Tibial artery (tissue), 4 donors: ENCODE results near the gene SLC25A6.
"Not testable (repeated sequence)": the region's sequence is repeated elsewhere in the genome, so short reads cannot be mapped to it uniquely, and the experiment has no call there.

Experiments used
- DNase-seq, 2 donors: peaks; one replicate each; pipeline ENCODE4 v3.0.0-alpha.2; 2019
- H3K27ac ChIP-seq, 2 donors: fragments of 200-600 bp; sonication (generic) in 1 of 2; 1 replicate in 1 of 2; 2 replicates in 1 of 2; pipeline ENCODE4 v1.5.1; 2018 to 2019; ENCODE audit warnings: mild to moderate bottlenecking in 1 of 2
- H3K27me3 ChIP-seq, 2 donors: fragments of 200-600 bp; sonication (generic) in 1 of 2; one replicate each; pipeline versions ENCODE4 v1.5.1 to v1.6.0; 2016 to 2019
- H3K36me3 ChIP-seq, 3 donors: fragments of 200-600 bp; sonication (generic) in 2 of 3; one replicate each; pipeline ENCODE4 v1.5.1; 2016 to 2019; ENCODE audit warnings: mild to moderate bottlenecking in 2 of 3
- H3K4me1 ChIP-seq, 4 donors: fragments of 200-600 bp; sonication (generic) in 2 of 4; 1 replicate in 3 of 4; 2 replicates in 1 of 4; pipeline ENCODE4 v1.5.1; 2016 to 2019
- H3K4me3 ChIP-seq, 2 donors: fragments of 200-600 bp; sonication (generic) in 1 of 2; 1 replicate in 1 of 2; 2 replicates in 1 of 2; pipeline ENCODE4 v1.5.1; 2018 to 2019; ENCODE audit warnings: mild to moderate bottlenecking in 2 of 2
- H3K9me3 ChIP-seq, 3 donors: fragments of 200-600 bp; sonication (generic) in 1 of 3; one replicate each; pipeline ENCODE4 v1.5.1; 2016 to 2019
- intact Hi-C: fragments of 100-400 bp; cut with DNase I; formaldehyde crosslinking; loops from one replicate; pipeline ENCODE4 v1.15.0; 2023; ENCODE audit warnings: low total_unique reads
- TF ChIP-seq, protein P1 (sequence below), 2 experiments: fragments of 200-600 bp in 1 of 2; fragments of 450-650 bp in 1 of 2; IDR thresholded peaks; one replicate each; pipeline ENCODE4 v1.5.1; 2017 to 2019; ENCODE audit warnings: antibody characterized with exemption in 2 of 2, mild to moderate bottlenecking in 1 of 2, moderate library complexity in 1 of 2

The SLC25A6 gene

DNA sequence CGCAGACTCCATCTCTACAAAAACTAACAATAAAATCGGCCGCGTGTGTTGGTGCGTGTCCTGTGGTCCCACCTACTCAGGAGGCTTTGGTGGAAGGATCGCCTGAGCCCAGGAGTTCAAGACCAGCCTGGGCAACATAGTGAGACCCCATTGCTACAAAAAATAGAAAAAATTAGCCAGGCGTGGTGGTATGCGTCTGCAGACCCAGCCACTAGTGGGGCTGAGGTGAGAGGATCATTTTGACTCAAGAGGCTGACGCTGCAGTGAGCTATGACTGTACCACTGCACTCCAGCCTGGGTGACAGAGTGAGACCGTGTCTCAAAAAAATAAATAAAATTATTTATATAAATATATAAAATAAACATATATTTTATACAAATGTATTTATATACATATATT lies 38.5 kb upstream of the SLC25A6 start:
- no peak overlapping the region for H3K27ac ChIP-seq
- H3K27me3 ChIP-seq = no peaks in the 10 kb centered on the region
- TF ChIP-seq, protein P1, sequence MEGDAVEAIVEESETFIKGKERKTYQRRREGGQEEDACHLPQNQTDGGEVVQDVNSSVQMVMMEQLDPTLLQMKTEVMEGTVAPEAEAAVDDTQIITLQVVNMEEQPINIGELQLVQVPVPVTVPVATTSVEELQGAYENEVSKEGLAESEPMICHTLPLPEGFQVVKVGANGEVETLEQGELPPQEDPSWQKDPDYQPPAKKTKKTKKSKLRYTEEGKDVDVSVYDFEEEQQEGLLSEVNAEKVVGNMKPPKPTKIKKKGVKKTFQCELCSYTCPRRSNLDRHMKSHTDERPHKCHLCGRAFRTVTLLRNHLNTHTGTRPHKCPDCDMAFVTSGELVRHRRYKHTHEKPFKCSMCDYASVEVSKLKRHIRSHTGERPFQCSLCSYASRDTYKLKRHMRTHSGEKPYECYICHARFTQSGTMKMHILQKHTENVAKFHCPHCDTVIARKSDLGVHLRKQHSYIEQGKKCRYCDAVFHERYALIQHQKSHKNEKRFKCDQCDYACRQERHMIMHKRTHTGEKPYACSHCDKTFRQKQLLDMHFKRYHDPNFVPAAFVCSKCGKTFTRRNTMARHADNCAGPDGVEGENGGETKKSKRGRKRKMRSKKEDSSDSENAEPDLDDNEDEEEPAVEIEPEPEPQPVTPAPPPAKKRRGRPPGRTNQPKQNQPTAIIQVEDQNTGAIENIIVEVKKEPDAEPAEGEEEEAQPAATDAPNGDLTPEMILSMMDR (IDR thresholded peaks at IDR 0.05) = no peak
- H3K36me3 ChIP-seq = peaks cover 34 to 59% (median 52%) of the 10 kb centered on the region in 3 donors
- H3K9me3 ChIP-seq = no peaks in the 10 kb centered on the region
- intact Hi-C loops = no loop called here
- no peaks in the 10 kb centered on the region for H3K4me1 ChIP-seq
- no peak overlapping the region for H3K4me3 ChIP-seq
- no peak for DNase-seq

DNA sequence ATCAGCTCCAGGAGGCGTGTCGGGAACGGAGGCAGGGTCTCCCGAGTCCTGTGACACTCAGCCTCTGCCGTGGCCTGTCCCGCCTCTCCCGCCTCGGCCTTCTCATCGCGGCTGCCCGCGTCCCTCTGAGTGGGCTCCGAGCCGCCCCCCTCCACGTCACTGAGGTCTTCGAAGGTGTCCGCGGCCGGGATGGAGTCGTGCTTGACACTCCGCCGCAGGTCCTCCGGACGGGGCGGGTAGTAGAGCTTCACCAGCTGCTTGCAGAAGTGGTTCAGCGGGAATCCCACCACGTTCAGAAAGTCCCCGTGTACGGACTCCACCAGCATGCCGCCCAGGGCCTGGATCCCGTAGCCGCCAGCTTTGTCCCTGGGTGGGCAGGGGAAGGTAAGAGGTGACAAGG lies 35.8 kb upstream of the SLC25A6 start:
- Histone ChIP-seq H3K36me3 (peaks cover 36 to 59% (median 54%) of the 10 kb centered on the region in 3 donors), H3K27me3 (no peaks in the 10 kb centered on the region), H3K4me1 (no peaks in the 10 kb centered on the region), H3K4me3 (no peak overlapping the region), H3K27ac (no peak overlapping the region), H3K9me3 (peaks cover 0 to 4% (median 2%) of the 10 kb centered on the region in 3 donors)
- intact Hi-C loops = no loop called here
- DNase-seq = peak in 1 of 2 donors; percentile 62
- TF ChIP-seq, protein P1 (IDR thresholded peaks at IDR 0.05) = no peak

DNA sequence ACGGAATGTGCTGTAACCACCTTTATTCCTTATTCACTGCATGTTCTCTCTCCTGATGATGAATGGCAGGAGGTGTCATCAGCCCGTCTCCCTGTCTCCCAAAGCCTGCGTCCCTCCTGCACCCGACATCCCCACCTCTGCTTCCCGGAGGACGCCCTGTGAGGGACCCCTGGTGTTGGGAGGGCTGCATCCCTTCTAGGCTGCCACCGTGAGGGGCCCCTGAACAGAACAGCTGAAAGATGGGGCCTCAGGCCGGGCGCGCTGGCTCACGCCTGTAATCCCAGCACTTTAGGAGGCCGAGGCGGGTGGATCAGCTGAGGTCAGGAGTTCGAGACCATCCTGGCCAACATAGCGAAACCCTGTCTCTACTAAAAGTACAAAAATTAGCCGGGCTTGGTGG lies 34.4 kb upstream of the SLC25A6 start:
- Histone ChIP-seq H3K36me3 (peaks cover 45 to 64% (median 62%) of the 10 kb centered on the region in 3 donors), H3K9me3 (peaks cover 0 to 16% (median 13%) of the 10 kb centered on the region in 3 donors)
- H3K27ac ChIP-seq, intact Hi-C loops, H3K4me1 ChIP-seq, H3K4me3 ChIP-seq, H3K27me3 ChIP-seq: not testable (repeated sequence)
- DNase-seq = peak in 1 of 2 donors; percentile 49

DNA sequence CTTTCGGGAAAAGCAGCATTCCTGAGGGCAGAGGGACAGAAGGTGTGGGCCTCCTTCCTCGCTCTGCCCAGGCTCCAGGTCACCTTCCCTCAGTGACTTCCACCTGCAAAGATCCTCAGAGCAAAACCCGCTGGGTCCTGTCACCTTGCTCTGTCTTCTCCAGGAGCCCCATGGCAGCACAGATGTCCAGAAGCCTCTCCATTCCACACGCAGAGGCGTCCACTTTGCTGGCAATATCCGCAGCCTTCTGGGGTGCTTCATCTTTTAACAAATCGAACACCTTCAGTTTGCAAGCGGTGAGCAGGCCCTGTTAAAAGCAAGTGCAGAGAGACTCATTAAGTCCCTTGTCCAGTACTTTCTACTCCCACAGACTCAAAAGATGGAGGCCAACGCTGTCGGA lies 33.5 kb upstream of the SLC25A6 start:
- TF ChIP-seq, protein P1 (IDR thresholded peaks at IDR 0.05) = no peak
- Histone ChIP-seq H3K36me3 (peaks cover 53 to 73% (median 72%) of the 10 kb centered on the region in 3 donors), H3K4me3 (no peak overlapping the region), H3K4me1 (no peaks in the 10 kb centered on the region), H3K9me3 (peaks cover 0 to 16% (median 13%) of the 10 kb centered on the region in 3 donors), H3K27me3 (no peaks in the 10 kb centered on the region), H3K27ac (no peak overlapping the region)
- intact Hi-C loops = no loop called here
- DNase-seq = peak in 1 of 2 donors; percentile 41

DNA sequence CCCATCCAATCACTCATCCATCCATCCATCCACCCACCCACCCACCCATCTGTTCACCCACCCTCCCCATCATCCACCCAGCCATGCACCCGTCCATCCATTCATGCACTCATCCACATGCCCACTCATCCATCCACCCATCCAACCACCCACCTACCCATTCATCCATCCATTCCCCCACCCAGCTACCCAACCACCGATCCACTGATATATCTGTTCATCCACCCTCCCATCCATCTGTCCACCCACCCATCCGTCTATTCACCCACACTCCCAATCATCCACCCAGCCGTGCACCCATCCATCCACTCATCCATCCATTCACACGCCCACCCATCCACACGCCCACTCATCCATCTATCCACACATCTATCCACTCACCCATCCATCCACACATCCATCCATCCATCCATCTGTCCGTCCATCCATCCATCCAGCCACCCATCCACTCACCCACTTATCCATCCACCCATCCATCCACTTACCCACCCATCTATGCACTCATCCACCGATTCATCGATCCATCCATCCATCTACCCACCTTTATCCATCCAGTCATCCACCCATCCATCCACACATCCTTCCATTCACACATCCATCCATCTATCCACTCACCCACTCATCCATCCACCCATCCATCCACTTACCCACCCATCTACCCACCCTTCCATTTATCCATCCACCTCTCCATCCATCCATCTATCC lies 32.4 kb upstream of the SLC25A6 start:
- H3K27me3 ChIP-seq = no peaks in the 10 kb centered on the region
- peaks cover 0 to 16% (median 13%) of the 10 kb centered on the region in 3 donors for H3K9me3 ChIP-seq
- TF ChIP-seq, protein P1 (IDR thresholded peaks at IDR 0.05) = no peak
- H3K27ac ChIP-seq = no peak overlapping the region
- peaks cover 55 to 79% (median 78%) of the 10 kb centered on the region in 3 donors for H3K36me3 ChIP-seq
- no peaks in the 10 kb centered on the region for H3K4me1 ChIP-seq
- no peak overlapping the region for H3K4me3 ChIP-seq
- DNase-seq = no peak
- intact Hi-C loops = no loop called here

DNA sequence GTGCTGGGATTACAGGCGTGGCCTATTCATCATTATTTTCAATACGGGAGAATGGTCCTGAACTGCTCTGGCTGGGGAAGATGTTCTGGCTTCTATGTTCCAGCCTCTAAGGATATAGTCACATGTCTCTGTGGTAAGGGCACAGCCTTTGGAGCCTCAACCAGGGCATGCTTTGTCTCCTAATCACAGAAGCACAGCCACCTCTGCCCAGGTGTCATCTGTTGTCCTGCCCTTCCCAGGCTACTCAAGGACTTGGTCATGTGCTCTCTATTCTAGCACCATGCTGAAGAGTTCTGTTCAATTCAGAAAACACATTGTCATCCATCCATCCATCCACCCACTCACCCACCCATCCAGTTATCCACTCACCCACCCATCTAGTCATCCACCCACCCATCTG lies 31.3 kb upstream of the SLC25A6 start:
- Histone ChIP-seq H3K36me3 (peaks cover 64 to 89% (median 87%) of the 10 kb centered on the region in 3 donors), H3K4me1 (no peaks in the 10 kb centered on the region), H3K9me3 (peaks cover 0 to 17% (median 16%) of the 10 kb centered on the region in 3 donors), H3K27me3 (no peaks in the 10 kb centered on the region), H3K4me3 (no peak overlapping the region), H3K27ac (no peak overlapping the region)
- TF ChIP-seq, protein P1 (IDR thresholded peaks at IDR 0.05) = no peak
- intact Hi-C loops = no loop called here
- DNase-seq = peak in 1 of 2 donors; percentile 7
